Gastrocnemius medialis (tissue), 4 donors: Measurements from ENCODE around the gene FTH1.

Experiments
- POLR2A ChIP-seq, 2 donors: fragments of 450-650 bp; IDR thresholded peaks; one replicate each; pipeline ENCODE4 v1.6.1; 2017; ENCODE audit warnings: antibody characterized with exemption in 2 of 2, mild to moderate bottlenecking in 2 of 2, moderate library complexity in 2 of 2
- TF ChIP-seq, protein P1 (sequence below), 5 experiments: fragments of 450-650 bp in 3 of 5; fragments of 200-600 bp in 2 of 5; sonication (generic) in 2 of 5; IDR thresholded peaks in 4 of 5; conservative IDR thresholded peaks in 1 of 5; 1 replicate in 4 of 5; 2 replicates in 1 of 5; pipeline ENCODE4 v1.5.1; 2016 to 2019; ENCODE audit warnings: antibody characterized with exemption in 5 of 5, mild to moderate bottlenecking in 3 of 5, moderate library complexity in 3 of 5

DNA sequence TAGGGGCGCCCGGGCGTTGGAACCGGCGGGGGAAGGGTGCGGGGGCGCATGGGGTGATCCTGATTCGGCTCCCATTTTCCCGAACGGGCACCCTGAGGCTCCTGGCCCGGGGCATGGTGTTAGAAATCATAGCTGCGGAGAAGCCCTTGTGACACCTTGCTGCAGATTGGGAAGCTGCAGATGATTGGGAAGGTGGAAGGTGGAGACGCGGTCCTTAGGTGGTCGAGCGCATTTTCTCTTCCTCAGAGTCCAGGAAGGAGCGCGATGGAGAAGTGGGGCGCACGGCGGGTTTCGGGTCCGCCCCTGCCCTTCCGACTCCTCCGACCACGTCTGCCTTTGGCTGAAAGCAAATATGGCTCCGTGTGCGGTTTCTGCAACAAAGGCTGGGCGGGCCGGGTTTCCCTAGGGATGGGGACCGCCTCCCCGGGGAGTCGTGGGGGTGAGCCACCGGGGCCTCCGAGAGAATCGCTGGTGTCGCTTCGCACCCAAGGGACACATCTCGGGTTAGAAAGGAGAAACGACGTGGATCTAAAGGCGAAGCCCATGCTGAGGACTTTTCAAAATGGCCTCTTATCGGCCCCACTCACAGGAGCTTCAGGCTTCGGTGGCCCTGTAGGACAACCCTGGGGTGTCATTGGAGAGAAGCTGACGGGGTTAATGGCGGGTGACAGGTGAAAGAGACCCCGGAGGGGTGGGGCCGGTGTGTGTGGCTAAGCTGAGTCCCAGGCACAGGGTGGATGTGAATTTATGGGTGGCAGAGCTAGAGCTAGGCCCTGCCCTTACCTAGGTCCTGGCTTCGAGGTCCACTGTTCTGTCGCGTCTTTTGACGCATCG lies 707 bp upstream of the FTH1 start:
- TF ChIP-seq, protein P1, sequence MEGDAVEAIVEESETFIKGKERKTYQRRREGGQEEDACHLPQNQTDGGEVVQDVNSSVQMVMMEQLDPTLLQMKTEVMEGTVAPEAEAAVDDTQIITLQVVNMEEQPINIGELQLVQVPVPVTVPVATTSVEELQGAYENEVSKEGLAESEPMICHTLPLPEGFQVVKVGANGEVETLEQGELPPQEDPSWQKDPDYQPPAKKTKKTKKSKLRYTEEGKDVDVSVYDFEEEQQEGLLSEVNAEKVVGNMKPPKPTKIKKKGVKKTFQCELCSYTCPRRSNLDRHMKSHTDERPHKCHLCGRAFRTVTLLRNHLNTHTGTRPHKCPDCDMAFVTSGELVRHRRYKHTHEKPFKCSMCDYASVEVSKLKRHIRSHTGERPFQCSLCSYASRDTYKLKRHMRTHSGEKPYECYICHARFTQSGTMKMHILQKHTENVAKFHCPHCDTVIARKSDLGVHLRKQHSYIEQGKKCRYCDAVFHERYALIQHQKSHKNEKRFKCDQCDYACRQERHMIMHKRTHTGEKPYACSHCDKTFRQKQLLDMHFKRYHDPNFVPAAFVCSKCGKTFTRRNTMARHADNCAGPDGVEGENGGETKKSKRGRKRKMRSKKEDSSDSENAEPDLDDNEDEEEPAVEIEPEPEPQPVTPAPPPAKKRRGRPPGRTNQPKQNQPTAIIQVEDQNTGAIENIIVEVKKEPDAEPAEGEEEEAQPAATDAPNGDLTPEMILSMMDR (IDR thresholded peaks at IDR 0.05 in 4 of 5, conservative IDR thresholded peaks at IDR 0.05 in 1 of 5): no peak
- no peak for TF ChIP-seq POLR2A (IDR thresholded peaks at IDR 0.05)
